Fibroblast of upper back skin (primary cell): ENCODE measurements around the gene GNAI1.

Experiments
- DNase-seq: peaks from one replicate; pipeline ENCODE4 v3.0.0-alpha.2; 2013

GNAI1 gene

GRCh38 chr7:80257756-80258155 lies 123.1 kb downstream of the GNAI1 start:
- DNase-seq: peak; percentile 31

- DNase-seq: no peak
These were observed 126.0 kb downstream of the GNAI1 start for GRCh38 chr7:80260606-80261005.

- no peak for DNase-seq
These were observed 128.7 kb downstream of the GNAI1 start for GRCh38 chr7:80263333-80263732.

GRCh38 chr7:80263821-80264220 lies 129.2 kb downstream of the GNAI1 start:
- no peak for DNase-seq

- no peak for DNase-seq
These were observed 130.3 kb downstream of the GNAI1 start for GRCh38 chr7:80264769-80265495.

- DNase-seq: no peak
These were observed 138.1 kb downstream of the GNAI1 start for GRCh38 chr7:80272560-80273239.

- DNase-seq: peak; percentile 57
These were observed 138.7 kb downstream of the GNAI1 start for GRCh38 chr7:80273327-80273726.

GRCh38 chr7:80275192-80275605 lies 140.6 kb downstream of the GNAI1 start:
- DNase-seq: peak; percentile 23
